Measurements from ENCODE around the gene HNRNPU. TPM values are rescaled to one million over a fixed set of nuclear protein-coding genes. Genes with fewer than 3 reads are reported as not detected.

HNRNPU gene
- total and polyA plus RNA-seq, 8 donors = 59.1 to 157 (median 112) TPM

DNA sequence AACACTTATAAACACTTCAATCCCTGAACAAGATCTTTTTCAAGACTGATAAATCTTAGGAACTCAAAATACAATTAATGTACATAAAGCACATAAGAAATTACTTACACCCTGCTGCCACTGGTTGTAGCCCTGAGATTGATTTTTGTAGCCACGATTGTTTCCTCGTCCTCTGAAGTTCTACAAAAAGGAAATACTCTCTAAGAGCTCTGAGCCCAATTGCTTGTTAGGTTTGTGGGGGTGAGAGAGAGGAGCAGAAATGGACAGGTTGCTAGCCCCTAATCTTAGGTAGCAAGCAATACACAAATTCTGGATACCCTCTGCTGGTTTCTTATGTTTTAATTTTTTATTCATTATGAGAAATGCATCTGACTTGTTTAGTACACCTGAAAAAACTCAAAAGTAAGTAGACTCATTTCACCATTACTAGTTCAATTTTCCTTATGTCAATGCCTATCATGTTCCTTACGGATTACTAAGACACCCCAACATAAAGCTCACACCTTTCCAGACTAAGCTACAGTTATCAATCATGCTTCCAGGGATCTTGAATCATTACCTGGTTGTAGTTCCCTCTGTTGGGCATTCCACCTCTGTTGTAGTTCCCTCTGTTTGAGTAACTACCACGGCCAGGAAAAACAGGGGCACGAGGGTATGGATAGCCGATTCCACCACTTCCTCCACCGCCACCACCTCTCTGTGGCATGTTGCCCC is 9.3 kb downstream of the HNRNPU start:
- Histone ChIP-seq H3K27ac (no peak overlapping the region), H3K9me3 (no peaks in the 10 kb centered on the region), H3K4me1 (peaks cover 9 to 37% (median 32%) of the 10 kb centered on the region in 3 donors), H3K27me3 (no peaks in the 10 kb centered on the region), H3K36me3 (peaks cover 14 to 69% (median 41%) of the 10 kb centered on the region in 3 donors), H3K4me3 (no peak overlapping the region)
- no peak for FAIRE-seq
- intact Hi-C loops (cut with DNase I) = no loop called here
- no peak for ATAC-seq
- TF ChIP-seq, protein P1, sequence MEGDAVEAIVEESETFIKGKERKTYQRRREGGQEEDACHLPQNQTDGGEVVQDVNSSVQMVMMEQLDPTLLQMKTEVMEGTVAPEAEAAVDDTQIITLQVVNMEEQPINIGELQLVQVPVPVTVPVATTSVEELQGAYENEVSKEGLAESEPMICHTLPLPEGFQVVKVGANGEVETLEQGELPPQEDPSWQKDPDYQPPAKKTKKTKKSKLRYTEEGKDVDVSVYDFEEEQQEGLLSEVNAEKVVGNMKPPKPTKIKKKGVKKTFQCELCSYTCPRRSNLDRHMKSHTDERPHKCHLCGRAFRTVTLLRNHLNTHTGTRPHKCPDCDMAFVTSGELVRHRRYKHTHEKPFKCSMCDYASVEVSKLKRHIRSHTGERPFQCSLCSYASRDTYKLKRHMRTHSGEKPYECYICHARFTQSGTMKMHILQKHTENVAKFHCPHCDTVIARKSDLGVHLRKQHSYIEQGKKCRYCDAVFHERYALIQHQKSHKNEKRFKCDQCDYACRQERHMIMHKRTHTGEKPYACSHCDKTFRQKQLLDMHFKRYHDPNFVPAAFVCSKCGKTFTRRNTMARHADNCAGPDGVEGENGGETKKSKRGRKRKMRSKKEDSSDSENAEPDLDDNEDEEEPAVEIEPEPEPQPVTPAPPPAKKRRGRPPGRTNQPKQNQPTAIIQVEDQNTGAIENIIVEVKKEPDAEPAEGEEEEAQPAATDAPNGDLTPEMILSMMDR (IDR thresholded peaks at IDR 0.05) = no peak
- no peak for DNase-seq
- 64 to 72% methylated on average over 7 of the region's 7 CpGs for WGBS, 2 donors

DNA sequence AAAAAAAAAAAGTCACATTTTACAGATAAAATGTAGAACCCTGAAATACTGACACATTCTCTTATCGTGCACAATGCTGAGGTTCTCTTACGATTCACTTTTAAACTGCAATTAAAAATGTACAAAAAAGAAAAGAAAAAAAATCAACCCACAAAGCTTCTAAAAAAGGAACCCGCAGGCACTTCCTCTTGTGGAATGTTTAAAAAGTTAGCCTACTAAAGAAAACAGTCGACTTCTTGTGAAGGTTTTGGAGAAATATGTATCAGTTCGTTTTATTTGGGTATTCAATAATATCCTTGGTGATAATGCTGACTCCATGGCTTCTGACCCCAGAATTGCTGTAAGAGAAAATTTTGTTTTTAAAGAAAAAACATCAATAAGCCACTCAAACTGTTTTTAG is 10.2 kb downstream of the HNRNPU start:
- TF ChIP-seq, protein P1 (IDR thresholded peaks at IDR 0.05) = no peak

DNA sequence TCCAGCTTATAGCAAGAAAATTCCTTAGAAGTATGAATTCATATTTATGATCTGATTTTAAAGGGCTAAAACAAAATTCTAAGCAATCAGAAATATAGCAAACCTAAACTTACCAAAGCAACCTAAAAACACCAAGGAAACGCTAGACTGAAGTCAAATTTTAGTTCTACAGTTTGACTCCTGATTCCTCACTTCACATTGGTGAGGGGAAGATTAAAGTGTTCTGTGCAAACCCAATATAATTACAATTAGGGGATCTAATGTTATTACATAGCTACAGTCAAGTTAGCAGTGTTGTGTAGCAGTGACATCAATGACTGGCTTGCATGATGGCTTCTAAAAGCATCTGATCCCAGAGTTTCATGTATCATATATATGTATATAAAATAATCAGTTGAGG is 11.6 kb downstream of the HNRNPU start:
- Histone ChIP-seq H3K36me3 (peaks cover 8 to 46% (median 22%) of the 10 kb centered on the region in 3 donors), H3K27me3 (no peaks in the 10 kb centered on the region), H3K27ac (no peak overlapping the region), H3K9me3 (no peaks in the 10 kb centered on the region), H3K4me1 (peaks cover 6 to 39% (median 19%) of the 10 kb centered on the region in 3 donors), H3K4me3 (no peak overlapping the region)
- intact Hi-C loops (cut with DNase I) = no loop called here
- ATAC-seq (no peak), FAIRE-seq (no peak), DNase-seq (no peak)
- TF ChIP-seq, protein P1 (IDR thresholded peaks at IDR 0.05) = no peak
- WGBS, 2 donors = 96 to 99% methylated on average over 1 of the region's 1 CpG

More for the DNA sequence above, 10.2 kb downstream of the HNRNPU start:
- DNase-seq (no peak), ATAC-seq (no peak), FAIRE-seq (no peak)
- Histone ChIP-seq H3K4me3 (no peak overlapping the region), H3K9me3 (no peaks in the 10 kb centered on the region), H3K27me3 (no peaks in the 10 kb centered on the region), H3K4me1 (peaks cover under 1 to 32% (median 28%) of the 10 kb centered on the region in 3 donors), H3K36me3 (peaks cover 8 to 61% (median 32%) of the 10 kb centered on the region in 3 donors), H3K27ac (no peak overlapping the region)
- WGBS, 2 donors = 66 to 74% methylated on average over 5 of the region's 5 CpGs
- intact Hi-C loops (cut with DNase I) = no loop called here

DNA sequence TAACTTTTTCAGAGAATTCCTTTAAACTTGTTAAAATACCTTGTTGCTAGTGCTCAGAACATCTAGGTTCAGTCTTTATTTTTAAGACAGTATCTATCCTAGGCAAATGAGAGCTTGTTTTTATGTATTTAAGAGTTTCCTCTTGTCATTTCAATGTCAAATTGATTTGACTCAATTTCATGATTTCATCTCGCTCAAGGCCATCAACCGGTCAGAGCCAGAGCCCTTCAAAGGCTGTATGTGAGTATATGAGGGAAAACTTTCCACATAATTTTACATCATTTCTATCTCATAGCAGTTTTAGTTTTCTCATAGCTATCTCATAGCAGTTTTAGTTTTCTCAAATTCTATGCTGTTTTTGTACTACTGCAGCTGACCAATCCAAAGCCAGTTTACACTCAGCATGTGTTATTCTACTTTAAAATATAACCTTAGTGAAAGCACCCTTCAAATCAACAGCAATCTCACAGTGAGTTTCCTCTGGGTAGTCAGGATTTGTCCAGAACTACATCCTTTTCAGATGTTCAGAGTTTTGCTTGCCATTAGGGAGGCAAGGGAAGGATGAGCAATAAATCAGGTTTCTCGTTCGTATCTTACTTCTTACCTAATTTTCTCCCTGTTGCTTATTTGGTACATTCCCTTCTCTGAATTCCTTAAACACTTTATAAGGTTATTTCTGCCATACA is 12.7 kb downstream of the HNRNPU start:
- TF ChIP-seq, protein P1 (IDR thresholded peaks at IDR 0.05) = no peak
- Histone ChIP-seq H3K4me1 (peaks cover 6 to 39% (median 19%) of the 10 kb centered on the region in 3 donors), H3K27me3 (no peaks in the 10 kb centered on the region), H3K36me3 (peaks cover 8 to 38% (median 13%) of the 10 kb centered on the region in 3 donors), H3K4me3 (no peak overlapping the region), H3K27ac (peak overlapping the region in 1 of 4 donors; percentile 9), H3K9me3 (no peaks in the 10 kb centered on the region)
- peak in 3 of 4 donors; percentile 28 to 56 (median 33) for ATAC-seq
- 68 to 69% methylated on average over 4 of the region's 4 CpGs for WGBS, 2 donors
- DNase-seq = no peak
- no peak for FAIRE-seq
- intact Hi-C loops (cut with DNase I) = no loop called here
